Cardiac muscle cell (in vitro differentiated cells and primary cell): ENCODE data around the gene DNAH3. TPM values are rescaled to one million over a fixed set of nuclear protein-coding genes. Genes with fewer than 3 reads are reported as not detected.
A peak's percentile ranks its signal among the peaks of the same experiment; 100 is the strongest.

Source experiments
- DNase-seq, 2 donors: peaks; one replicate each; pipeline versions ENCODE4 v3.0.0 to v3.0.0-alpha.2; 2010 to 2017; ENCODE audit warnings: low read depth in 1 of 2, low spot score in 1 of 2
- H3K27ac ChIP-seq: fragments of 200-600 bp; sonication (generic); 2 replicates; pipeline ENCODE4 v1.5.1; 2016
- H3K27me3 ChIP-seq: fragments of 200-600 bp; sonication (generic); 2 replicates; pipeline ENCODE4 v1.6.0; 2016; ENCODE audit warnings: control low read depth
- H3K36me3 ChIP-seq: fragments of 200-600 bp; sonication (generic); 2 replicates; pipeline ENCODE4 v1.5.1; 2016; ENCODE audit warnings: control low read depth
- H3K4me1 ChIP-seq: fragments of 200-600 bp; sonication (generic); 2 replicates; pipeline ENCODE4 v1.8.1; 2017; ENCODE audit warnings: low read depth, mild to moderate bottlenecking, mixed run types
- H3K4me3 ChIP-seq: fragments of 200-600 bp; sonication (generic); 2 replicates; pipeline ENCODE4 v1.5.1; 2016; ENCODE audit warnings: mild to moderate bottlenecking
- H3K9me3 ChIP-seq: fragments of 200-600 bp; sonication (generic); 2 replicates; pipeline ENCODE4 v1.5.1; 2017; ENCODE audit warnings: low read depth, mild to moderate bottlenecking, control low read depth
- CTCF ChIP-seq: IDR thresholded peaks from 2 replicates; pipeline ENCODE4 v1.5.1; 2012; ENCODE audit warnings: low read depth, mild to moderate bottlenecking, low read length
- polyA plus RNA-seq: library from polyadenylated mRNA; unstranded; fragments of >200 nt; fragmentation: Nextera tagmentation; extraction: Ambion mirVana; gene quantifications from 2 replicates; pipeline ENCODE4 v1.2.1, GENCODE V29; 2016
- total RNA-seq: library from RNA; depleted of rRNA; stranded (reverse); fragments of >200 nt; gene quantifications from 2 replicates; pipeline ENCODE4 v1.2.3, GENCODE V29; 2016

The DNAH3 gene
- total and polyA plus RNA-seq, 2 experiments from 2014 or later: 0.39 TPM; not detected in 1

DNA sequence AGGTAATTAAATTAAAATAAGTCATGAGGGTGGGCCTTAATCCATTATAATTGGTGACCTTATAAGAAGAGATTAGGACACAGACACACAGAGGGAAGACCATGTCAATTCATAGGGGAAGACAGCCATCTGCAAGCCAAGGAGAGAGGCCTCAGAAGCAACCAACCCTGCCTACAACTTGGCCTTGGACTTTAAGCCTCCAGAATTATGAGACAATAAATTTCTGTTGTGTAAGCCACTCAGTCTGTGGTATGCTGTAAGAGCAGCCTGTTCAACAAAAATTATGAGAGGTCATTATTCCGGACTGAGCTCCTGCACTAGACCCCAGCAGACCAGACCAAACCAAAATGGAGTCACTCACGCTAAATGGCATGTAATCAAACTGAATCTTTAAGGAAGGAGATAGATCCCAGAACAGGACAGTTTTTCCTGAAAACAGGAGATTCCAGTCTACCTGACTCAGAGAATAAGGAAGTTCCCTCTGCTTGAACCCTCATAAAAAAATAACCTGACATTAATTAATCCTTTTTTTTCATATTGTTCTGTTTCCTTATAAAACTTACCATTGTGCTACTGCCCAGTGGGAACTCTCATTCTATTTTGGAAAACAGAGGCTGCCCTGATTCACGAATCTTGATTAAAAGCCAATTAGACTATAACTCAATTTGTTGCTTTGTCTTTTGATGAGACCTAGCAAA is 74.3 kb downstream of the DNAH3 start:
- no peaks in the 10 kb centered on the region for H3K36me3 ChIP-seq
- TF ChIP-seq CTCF: no peak
- H3K27ac ChIP-seq: no peak overlapping the region
- H3K4me1 ChIP-seq: peaks cover 21% of the 10 kb centered on the region
- no peak overlapping the region for H3K4me3 ChIP-seq
- H3K27me3 ChIP-seq: no peaks in the 10 kb centered on the region
- no peak for DNase-seq
- no peaks in the 10 kb centered on the region for H3K9me3 ChIP-seq

DNA sequence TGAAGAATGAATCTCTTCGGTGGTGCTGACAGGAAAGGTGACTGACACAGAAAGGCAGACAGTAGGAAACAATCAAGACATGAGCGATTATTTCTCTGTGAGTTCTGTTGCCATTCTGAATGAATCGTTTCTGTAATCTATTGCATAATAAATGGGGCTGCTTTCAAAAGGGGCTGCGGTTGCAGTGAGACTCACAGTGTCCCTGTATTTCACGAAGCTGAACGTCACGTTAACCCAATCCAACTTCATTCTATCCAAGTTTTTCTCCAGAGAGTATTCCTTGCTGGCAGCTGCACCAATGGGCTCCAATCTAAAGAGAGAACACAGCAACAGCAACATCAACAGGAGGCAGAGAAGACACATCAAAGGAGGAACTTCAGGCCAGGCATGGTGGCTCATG is 75.4 kb downstream of the DNAH3 start:
- peak in 1 of 2 donors; percentile 50 for DNase-seq
- Histone ChIP-seq H3K27me3 (no peaks in the 10 kb centered on the region), H3K27ac (peak overlapping the region; percentile 62), H3K4me3 (no peak overlapping the region), H3K4me1 (peaks cover 21% of the 10 kb centered on the region), H3K36me3 (no peaks in the 10 kb centered on the region), H3K9me3 (no peaks in the 10 kb centered on the region)
- TF ChIP-seq CTCF: no peak

- peak in 1 of 2 donors; percentile 64 for DNase-seq
- TF ChIP-seq CTCF: no peak
- Histone ChIP-seq H3K36me3 (no peaks in the 10 kb centered on the region), H3K4me3 (no peak overlapping the region), H3K27ac (peak overlapping the region; percentile 92), H3K27me3 (no peaks in the 10 kb centered on the region), H3K4me1 (peaks cover 21% of the 10 kb centered on the region), H3K9me3 (no peaks in the 10 kb centered on the region)
Measured at GRCh38 chr16:21072976-21073375, 77.7 kb downstream of the DNAH3 start.

DNA sequence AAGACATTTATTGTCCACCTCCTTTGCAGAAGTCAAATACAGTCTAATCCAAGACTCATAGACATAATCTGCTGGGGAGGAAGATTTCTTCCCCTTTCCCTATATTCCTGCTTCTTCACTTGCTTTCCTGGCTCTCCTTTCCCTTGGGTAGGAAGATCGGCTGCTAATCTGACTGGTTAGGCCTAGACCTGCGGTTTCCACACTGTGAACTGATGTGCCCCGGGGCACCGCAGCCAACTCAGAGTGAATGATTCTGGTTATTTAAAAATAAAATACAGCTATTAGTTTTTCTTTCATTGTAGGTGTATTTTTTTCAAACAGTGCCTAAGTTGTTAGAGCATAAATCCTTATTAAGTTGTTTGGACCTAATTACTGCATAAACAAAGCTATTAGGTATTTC is 78.9 kb downstream of the DNAH3 start:
- H3K4me3 ChIP-seq: no peak overlapping the region
- H3K27me3 ChIP-seq: no peaks in the 10 kb centered on the region
- no peaks in the 10 kb centered on the region for H3K9me3 ChIP-seq
- TF ChIP-seq CTCF: no peak
- DNase-seq: no peak
- no peaks in the 10 kb centered on the region for H3K36me3 ChIP-seq
- H3K4me1 ChIP-seq: peaks cover 21% of the 10 kb centered on the region
- peak overlapping the region; percentile 92 for H3K27ac ChIP-seq

DNA sequence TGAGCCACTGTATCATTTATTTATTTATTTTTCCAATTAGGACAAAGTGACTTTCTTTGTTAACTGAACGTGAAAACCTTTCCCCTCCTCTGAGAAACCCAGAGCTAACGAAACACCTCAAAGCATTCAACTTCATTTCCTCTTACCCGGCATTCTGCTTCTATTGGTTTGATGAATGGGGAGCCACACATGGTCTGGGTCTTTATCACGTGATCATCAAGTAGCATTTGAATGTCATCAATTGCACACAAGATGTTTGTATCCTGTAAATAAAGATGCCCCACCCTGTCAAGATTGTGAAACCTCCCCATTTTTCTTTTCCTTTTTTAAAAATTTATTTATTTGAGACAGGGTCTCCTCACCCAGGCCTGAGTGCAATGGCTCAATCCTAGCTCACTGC is 80.1 kb downstream of the DNAH3 start:
- Histone ChIP-seq H3K27ac (no peak overlapping the region), H3K9me3 (no peaks in the 10 kb centered on the region), H3K27me3 (no peaks in the 10 kb centered on the region), H3K4me3 (no peak overlapping the region), H3K36me3 (no peaks in the 10 kb centered on the region), H3K4me1 (peaks cover 21% of the 10 kb centered on the region)
- no peak for TF ChIP-seq CTCF
- no peak for DNase-seq

DNA sequence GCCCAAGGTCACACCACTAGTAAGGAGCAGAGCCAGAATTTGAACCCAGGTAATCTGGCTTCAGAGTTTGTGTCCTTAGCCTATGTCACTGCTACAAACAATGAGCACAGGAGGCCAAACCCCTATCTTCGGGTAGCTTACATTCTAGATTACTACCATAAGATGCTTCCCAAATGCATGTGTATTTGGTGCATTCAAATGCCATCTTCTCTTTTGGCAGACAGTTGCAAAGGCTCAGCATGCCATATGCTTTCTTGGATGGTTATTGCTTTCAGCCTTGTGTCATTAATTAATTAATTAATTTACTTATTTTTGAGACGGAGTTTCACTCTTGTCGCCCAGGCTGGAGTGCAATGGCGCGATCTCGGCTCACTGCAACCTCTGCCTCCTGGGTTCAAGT is 80.7 kb downstream of the DNAH3 start:
- no peak for DNase-seq
- Histone ChIP-seq H3K4me3 (no peak overlapping the region), H3K36me3 (no peaks in the 10 kb centered on the region), H3K27ac (no peak overlapping the region), H3K9me3 (no peaks in the 10 kb centered on the region), H3K4me1 (peaks cover 21% of the 10 kb centered on the region), H3K27me3 (no peaks in the 10 kb centered on the region)
- no peak for TF ChIP-seq CTCF
